HG03521 (cell line): ENCODE measurements around the gene ZNF716.
"Not testable (repeated sequence)": the region's sequence is repeated elsewhere in the genome, so short reads cannot be mapped to it uniquely, and the experiment has no call there.

Experiments used
- ATAC-seq: cut with Tn5 transposase; IDR thresholded peaks from one replicate; pipeline ENCODE4 v1.9.1; 2021; ENCODE audit warnings: mild to moderate bottlenecking, moderate library complexity; ENCODE audit not compliant: unreplicated experiment

The ZNF716 gene

DNA sequence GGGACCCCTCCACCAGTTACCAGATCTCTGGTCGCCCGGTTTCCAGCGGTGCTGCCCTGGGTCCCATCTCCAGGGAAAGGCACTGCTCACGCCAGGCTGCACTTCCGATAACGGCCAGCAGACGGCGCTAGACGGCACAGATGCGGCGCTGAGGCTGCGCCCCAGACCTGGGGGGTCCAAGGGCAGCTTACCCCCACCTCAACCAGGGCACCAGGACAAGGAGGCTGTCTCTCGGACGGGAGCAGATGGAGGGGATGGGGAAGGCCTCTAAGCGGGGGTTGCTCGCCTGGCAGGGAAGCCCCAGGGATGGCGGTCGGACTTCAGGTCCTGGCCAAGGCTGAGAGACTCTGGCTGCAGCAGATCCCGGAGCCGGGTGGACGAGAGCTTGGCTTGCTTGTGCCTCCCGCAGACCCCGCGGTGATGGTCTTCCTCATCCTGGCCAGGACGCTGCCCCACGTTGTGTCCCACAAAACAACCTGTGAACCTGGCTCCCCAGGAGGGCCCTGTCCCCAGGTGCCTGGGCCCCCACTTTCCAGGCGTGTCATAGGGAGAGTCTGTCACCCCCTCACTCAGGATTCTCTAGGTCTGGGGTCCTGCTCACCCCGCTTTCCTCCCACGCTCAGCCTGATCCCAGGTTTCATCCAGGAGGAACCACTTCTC, 23.9 kb upstream of the ZNF716 start:
- no peak for ATAC-seq

DNA sequence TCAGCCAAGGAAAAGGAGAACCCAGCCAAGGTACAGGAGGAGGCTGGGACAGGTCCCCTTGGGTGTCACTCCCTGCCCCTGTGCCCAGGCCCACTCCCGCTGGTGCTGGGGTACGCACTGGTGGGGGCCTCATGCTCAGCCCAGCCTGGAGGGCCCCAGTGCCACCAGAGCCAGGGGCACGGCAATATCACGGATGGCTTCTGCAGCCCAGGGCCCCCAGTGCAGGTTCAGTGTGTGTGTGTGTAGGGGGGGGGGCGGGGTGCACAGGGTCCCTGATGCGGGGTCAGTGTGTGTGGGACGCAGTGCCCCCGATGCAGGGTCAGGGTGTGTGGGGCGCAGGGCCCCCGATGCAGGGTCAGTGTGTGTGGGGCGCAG, 23.4 kb upstream of the ZNF716 start:
- ATAC-seq: no peak

DNA sequence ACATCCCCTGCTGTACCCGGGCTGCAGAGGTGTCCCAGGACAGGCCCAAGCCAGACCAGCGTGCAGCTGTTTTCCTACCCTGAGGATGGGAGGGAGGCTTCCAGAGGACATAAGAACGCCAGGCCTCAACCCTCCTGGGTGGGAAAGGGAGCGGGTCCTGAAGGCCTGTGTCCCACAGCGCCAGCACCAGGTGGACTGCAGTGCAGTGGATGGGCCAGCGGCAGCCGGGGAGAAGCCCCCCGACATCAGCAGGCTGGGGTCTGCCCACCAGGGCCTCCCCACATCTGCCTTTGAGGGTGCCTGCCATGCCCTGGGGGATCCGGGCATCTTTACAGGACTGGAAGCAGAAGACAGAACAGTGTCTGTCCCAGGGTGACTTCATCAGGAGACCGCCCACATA, 22.8 kb upstream of the ZNF716 start:
- ATAC-seq: no peak

DNA sequence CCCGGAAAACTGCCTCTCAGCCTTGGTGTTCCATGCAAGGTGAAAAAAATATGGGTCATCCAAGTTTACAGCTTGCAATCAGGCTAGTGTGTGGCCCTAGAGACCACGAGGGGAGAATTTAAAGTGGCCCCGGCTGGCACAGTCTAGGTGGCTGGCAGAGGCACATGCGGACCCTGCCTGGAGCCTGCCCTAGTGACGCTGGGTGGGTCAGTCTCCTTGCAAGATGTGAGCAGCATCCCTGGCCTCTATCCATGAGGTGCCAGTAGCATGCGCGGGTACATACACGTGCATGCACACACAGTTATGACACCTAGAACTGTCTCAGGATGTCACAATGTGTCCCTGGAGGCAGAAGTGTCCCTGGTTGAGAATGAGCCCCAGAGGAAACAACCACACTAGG, 22.4 kb upstream of the ZNF716 start:
- no peak for ATAC-seq

DNA sequence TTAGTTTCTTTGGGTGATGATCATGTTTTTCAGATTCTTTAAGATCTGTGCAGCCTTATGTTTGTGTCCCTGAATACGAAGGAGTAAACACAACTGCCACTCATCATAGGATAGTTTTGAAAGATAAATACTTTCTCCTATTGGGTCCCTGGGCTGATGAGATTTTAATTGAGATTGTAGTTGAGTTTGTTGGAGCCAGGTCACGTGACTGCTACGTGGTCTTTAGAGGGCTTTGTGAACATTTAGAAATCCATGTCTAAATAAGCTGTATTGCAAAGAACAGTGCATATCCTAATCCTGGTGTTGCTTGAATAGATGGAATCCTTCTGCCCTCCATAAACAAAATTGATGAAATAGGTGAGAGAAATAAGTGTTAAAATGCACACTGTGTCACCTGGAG, 17.4 kb upstream of the ZNF716 start:
- ATAC-seq: no peak

DNA sequence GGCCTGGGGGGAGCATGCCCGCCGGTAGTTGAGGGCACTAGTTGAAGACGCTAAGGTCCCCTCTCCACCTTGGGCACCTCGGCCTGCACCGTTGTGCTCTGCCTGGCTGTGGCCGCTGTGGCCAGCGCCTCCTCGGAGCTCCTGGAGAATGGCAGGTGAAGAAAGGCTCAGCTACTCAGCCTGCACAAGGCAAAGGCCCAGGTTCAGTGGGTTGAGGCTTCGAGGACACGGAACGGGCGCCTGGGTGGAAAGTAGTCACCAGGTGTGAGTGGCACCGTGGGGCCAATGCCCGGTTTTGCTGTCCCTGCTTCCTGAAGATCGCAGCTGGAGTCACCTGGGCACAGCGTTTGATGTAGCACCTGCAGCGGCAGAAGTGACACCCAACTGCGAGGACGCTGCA, 12.4 kb upstream of the ZNF716 start:
- ATAC-seq: no peak

DNA sequence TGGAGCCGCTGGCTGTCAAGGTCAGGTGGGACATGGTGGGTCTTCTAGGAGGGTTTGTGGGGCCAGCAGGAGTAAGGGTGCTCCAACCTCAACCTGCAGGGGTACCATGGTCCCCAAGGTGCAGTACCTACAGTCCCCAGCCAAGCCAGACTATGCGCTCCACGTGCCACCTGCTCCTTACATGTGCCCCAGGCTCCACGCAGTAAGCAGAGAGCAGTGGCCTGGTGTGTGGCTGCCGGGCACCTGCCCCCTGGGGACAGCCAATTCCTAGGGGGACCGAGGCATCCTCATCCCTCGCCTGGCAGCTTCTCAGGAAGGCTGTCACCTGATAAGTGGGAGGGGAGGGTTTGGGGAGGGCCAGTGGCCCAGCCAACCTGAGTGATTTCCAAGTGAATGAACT, 11.7 kb upstream of the ZNF716 start:
- ATAC-seq: no peak

DNA sequence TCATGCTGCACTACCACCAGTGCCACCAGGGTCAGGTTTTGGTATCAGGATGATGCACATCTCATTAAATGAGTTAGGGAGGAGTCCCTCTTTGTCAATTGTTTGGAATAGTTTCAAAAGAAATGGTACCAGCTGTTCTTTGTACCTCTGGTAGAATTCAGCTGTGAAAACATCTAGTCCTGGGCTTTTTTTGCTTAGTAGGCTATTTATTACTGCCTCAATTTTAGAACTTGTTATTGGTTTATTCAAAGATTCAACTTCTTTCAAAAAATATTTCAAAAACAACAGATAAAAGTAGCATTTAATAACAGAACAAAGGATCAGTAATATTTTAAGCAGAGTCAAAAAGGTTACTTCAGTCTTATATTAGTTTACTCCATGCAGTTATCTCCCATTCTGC, 6.4 kb upstream of the ZNF716 start:
- ATAC-seq: no peak

DNA sequence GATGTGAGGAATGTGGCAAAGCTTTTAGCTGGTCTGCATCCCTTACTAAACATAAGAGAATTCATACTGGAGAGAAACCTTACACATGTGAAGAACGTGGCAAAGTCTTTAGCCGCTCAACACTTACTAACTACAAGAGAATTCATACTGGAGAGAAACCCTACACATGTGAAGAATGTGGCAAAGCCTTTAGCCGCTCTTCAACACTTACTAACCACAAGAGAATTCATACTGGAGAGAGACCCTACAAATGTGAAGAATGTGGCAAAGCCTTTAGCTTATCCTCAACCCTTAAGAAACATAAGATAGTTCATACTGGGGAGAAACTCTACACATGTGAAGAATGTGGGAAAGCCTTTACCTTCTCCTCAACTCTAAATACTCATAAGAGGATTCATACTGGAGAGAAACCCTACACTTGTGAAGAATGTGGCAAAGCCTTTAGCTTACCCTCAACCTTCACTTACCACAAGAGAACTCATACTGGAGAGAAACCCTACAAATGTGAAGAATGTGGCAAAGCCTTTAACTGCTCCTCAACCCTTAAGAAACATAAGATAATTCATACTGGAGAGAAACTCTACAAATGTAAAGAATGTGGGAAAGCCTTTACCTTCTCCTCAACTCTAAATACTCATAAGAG, 19.3 kb downstream of the ZNF716 start:
- not testable (repeated sequence) for ATAC-seq

DNA sequence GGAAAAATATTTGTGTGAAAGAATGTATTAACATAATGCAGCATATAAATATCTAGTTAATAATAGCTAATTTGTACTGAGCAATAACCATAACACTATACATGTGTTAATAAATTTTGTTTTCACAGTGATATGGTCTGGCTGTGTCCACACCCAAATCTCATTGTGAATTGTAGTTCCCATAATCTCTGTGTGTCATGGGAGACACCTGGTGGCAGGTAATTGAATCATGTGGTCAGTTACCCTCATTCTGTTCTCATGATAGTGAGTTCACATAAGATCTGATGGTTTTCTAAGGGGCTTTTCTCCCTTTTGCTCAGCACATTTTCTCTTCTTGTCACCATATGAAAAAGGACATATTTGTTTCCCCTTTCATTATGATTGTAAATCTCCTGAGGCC, 30.3 kb downstream of the ZNF716 start:
- not testable (repeated sequence) for ATAC-seq

DNA sequence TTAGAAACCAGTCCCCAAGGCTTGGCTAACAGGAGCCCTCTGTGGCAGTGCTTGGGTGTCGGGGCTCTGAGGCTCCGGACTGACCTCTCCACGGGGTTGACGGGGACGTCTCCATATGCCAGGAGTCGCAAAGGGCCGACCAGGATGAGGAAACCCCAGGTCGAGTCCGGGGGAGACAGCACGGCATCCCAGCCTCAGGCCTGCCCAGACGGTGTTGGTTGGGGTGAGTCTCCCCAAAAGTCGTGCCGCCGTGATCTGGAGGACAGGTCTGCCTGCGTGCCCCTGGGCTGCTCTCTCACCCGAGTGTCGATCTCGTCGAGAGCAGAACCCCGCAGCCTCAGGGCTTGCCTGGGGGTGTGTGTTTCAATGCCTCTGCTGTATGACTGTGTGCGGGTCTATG, 35.0 kb downstream of the ZNF716 start:
- not testable (repeated sequence) for ATAC-seq

DNA sequence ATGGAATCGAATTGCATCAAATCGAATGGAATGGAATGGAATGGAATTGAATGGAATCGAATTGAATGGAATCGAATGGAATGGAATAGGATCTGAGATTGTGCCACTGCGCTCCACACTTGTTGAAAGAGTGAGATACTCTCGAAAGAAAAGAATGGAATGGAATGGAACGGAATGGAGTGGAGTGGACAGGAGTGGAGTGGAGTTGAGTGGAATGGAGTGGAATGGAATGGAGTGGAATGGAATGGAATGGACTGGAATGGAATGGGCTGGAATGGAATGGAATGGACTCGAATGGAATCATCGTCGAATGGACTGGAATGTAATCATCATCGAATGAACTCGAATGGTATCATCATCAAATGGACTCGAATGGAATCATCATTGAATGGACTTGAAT, 38.0 kb downstream of the ZNF716 start:
- no peak for ATAC-seq

DNA sequence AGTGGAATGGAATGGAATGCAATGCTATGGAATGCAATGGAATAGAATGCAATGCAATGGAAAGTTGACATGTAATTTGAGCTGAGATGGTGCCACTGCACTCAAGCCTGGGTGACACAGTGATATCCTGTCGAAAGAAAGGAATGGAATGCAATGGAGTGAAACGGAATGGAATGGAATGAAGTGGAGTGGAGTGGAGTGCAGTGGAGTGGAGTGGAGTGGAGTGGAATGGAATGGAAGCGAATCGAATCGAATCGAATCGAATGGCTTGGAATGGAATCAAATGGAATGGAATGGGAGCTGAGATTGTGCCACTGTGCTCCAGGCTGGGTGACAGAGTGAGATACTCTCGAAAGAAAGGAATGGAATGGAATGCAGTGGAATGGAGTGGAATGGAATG, 45.1 kb downstream of the ZNF716 start:
- not testable (repeated sequence) for ATAC-seq

DNA sequence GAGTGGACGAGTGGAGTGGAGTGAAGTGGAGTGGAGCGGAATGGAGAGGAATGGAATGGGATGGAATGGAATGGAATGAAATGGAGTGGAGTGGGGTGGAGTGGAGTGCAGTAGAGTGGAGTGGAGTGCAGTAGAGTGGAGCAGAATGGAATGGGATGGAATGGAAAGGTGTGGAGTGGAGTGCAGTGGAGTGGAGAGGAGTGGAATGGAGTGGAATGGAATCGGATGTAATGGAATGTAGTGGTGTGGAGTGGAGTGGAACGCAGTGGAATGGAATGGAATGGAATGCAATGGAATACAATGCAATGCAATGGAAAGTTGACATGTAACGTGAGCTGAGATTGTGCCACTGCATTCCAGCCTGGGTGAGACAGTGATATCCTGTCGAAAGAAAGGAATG, 46.4 kb downstream of the ZNF716 start:
- ATAC-seq: no peak

DNA sequence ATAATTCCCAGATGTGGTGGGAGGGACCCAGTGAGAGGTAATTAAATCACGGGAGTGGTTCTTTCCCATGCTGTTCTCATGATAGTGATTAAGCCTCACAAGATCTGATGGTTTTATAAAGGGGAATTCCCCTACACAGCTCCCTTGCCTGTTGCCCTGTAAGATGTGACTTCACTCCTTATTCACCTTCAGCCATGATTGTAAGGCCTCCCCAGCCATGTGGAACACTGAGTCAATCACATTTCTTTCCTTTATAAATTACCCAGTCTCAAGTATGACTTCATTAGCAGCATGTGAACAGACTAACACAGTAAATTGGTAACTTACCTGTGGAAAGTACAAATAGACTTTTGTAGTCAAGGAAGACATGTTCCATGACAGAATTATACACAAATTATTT, 55.2 kb downstream of the ZNF716 start:
- no peak for ATAC-seq
